CD4-positive, alpha-beta T cell treated with Interleukin-17A for 1 hour (primary cell): ENCODE measurements around the gene NECTIN4.
"Not testable (repeated sequence)": the region's sequence is repeated elsewhere in the genome, so short reads cannot be mapped to it uniquely, and the experiment has no call there.

Experiments
- DNase-seq: peaks from one replicate; pipeline ENCODE4 v3.0.0-alpha.2; 2020

The NECTIN4 gene

DNA sequence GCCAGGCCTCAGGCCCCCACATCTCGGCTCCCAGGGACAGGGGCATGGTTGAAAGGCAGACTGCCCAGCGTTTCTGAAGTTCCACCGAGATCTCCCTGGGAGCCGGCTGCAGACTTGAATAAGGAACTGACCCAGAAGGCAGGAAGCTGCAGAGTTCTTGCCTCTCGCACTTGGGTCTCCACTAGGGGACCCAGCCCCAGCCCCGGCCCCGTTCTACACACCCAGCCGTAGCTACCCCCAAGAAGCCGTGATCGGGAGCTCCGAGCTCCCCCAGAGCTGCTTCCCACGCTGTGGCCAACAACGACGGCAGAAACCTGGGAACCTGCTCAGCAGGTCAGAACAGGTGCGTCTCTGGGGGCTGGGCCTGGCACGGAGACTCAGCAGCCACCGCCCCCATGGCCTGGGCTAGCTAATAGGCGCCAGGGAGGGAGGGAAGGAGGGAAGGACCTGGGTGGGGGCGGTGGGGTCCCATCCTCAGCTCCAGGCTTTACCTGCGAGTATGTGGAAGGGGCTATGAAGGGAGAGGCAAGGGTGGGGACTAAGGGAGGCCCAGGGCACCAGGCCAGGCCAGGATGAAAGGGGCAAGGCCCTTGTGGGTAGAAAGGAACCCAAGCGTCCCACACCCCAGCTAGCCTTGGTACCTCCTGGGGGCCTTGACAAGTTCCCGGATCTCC lies at the start of gene NECTIN4:
Gene NECTIN4 (minus strand): TSS at position 308 of the 674 bp plus-strand sequence. CDS start 262 bp downstream, at position 46.
- no peak for DNase-seq

DNA sequence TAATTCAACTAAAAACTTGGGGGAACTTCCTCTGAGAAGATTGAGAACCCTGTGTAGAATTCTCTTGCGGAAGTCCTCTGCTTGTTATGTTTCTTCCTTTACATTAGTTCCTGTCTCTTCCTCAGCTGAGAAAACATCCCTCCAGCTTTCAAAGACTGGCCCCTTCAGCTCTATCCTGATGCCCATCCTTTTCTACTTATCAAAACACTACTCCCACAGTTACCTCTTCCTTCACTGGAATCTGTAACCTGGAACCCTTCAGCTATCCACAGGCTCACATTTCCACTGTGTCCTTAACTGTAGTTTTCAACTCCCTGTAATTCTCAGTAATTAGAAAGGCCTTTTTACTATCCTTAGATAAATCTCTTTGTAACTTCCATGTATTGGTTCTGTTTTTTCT lies 49.1 kb upstream of the NECTIN4 start:
- DNase-seq = no peak

DNA sequence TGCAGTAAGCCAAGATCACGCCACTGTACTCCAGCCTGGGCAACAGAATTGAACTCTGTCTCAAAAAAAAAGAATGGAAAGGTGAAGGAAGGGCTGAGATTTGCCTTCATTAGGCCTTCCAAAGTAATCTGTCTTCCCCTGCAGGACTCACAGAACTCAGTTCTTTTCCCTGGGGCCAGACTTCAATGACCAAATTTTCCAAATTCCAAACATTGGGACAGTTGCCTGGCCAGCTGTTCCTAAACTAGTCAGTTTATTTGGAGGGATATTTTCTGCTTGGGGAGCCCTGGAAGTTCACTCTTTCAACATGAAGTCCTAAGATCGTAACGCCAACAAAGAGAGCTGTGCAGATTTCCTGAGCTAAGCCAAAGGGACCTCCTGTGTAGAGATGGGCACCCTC lies 48.5 kb upstream of the NECTIN4 start:
- DNase-seq = no peak

DNA sequence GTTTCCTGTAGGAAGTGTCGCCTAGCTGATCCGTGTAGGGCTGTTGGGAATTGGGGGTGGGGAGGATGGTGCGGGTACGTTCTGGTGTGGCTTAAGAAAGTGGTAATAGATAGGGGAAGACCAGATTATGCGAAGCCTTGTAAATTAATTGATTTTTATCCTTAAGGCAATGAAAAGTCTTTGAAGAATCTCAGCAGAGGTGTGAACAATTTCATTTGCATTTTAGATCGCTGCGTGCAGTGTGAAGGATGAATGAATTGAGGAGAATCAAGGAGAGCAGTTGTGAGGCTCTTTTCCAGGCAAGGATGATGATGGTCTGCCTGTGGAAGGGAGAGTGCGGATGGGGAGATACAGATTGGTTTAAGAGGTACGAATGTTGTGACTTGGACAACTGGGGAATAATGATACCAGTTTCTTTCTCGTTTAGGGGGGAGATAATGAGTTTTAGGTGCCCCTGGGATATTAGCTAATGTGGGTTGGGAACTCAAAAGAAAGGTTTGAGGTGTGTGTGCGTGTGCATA lies 43.9 kb upstream of the NECTIN4 start:
- DNase-seq = no peak

DNA sequence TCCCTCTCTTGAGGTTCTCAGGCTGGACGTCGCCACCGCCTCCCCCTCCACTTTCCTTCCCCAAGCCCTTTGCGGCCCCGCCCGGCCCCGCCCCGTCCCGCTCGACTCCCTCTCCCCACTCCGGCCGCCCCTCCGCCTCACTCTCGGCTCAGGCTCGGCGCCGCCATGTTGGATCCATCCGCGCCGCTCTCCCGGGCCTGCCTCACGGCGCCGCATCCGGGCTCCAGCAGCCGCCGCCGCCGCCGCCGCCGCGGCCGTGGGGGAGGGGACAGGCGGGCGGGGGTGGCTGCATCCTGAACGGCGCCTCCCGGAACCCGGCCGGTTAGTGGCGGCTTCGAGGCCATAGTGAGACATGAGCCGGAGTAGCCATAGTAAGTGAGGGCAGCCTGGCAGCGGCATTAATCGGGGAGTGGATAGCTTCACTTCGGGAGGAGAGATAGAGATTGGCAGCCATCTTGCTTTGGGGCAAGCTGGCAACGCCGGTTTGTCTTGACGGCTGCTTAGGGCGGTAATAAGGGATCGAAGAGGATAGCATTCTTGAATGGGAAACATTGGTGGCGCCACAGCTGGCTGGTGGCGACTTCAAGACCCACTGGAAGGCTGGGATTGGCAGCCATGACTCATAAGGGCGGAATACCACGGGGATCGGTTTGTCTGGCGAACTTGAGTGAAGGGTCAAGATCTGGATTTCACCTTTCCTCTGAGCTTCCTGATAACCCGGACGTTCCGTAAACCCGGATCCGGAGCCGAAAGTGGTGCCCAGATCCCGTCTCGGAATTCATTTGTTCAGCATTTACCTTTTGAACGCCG lies 43.3 kb upstream of the NECTIN4 start, which contains the start of gene DEDD:
Gene DEDD (minus strand): TSS at position 258 of the 810 bp plus-strand sequence. CDS start 8,205 bp downstream, outside the sequence.
- peak; percentile 97 for DNase-seq

DNA sequence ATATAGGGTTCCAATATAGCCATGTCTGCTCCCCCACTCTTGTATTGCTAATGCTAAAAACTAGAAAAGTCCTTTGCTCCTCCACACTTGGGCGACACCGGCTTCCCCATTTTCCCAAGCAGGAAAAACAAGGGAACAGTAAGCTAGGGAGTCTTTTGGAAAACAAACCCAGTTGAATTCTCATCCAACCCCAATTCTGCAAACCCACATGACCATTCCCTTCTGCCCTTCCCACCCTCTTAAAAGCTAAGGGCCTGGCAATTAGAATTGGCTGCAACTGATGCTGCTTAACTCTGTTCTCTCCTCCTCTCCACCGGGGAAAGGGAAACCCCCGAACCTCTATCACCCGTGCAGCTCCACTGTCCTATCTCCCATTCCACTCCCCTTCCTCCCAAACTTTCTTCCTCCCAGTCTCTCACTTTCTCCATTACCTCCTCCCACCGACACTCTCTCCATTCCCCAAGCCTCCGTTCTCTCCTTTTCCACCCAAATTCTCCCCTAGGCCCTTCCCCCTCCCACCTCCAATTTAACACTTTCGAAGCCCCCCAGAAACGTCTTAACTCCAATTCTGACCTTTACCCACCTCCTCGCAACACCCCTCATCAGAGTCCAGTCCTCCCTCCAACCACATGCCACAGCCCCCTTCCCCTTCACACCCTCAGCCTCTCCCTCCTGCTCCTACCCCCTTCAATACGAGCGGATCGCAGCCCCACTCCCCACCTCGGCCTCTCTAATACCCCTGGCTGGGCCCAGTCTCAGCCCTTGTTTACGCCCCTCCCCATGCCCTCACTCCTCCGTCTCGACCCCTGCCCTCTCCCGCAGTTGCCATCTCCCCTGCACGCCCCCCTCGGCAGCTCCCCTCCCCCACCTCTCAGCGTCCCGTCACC lies 42.4 kb upstream of the NECTIN4 start:
- peak; percentile 40 for DNase-seq

DNA sequence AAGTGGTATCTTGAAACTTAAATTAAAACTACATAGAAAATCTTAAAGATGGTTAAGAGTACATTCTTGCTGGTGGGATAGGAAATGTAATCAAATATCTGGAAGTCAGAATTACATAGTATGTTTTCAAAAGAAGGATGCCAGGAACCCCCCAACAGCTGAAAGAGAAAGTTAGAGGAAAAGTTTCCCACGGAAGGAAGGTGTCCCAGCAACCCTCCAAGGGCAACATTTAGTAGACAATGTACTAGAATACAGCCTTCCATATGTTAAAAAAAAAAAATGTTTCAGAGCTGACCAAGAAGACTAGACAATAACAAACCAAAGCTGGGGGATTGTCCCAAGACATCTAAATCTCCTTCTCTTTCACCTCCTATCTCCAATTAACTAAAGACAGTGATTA lies 40.9 kb upstream of the NECTIN4 start:
- no peak for DNase-seq

DNA sequence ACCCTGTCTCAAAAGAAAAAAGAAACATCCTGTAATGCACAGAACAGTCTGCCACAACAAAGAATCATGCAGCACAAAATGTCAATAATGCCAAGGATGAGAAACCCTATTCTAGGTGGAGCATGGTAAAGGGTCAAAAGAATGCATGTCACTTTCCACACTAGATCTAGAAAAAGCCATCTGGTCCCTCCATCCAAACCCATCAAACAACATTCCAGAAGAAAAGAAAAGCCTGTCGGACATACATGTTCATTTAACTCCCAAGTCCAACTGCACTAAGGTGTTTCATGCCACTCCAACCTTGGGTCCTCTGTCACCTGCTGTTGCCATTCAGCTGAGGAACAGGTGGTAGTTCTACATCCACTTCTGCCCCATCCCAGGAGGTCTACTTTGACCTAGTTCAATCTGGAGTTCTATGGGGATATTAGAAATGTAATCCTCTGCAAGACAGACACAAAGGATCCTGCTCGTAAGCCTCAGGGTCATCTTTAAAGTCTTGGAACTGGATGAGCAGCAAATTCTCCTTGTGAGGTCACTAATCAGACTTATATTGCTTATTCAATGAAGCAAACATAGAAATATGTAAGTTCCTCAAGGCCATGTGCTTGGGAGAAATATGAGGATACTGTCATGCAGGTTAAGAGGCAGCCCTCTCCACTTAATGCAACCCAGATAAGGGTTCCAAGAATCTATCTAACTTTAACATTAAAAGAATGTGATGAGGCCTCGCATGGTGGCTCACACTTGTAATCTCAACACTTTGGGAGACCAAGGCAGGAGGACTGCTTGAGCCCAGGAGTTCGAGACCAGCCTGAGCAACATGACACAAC lies 39.4 kb upstream of the NECTIN4 start:
- no peak for DNase-seq

DNA sequence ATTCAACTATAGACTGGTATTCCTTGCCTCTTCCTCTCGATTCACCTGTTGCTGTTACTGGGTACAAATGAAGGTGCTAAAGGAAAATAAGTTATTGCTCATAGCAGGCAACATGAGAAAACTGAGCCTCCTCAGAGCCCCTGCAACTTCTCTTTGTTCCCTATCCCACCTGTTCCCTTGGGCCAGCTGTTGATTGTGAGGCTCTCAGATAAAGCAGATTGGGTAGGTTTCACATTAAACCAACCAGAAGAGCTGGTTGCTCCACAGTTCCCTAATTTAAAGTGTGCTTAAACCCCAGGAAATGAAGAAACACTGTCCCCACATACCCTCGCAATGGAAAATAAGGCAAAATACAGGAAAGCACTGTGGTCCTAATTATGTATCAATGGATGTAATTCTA lies 38.3 kb upstream of the NECTIN4 start:
- DNase-seq = no peak

DNA sequence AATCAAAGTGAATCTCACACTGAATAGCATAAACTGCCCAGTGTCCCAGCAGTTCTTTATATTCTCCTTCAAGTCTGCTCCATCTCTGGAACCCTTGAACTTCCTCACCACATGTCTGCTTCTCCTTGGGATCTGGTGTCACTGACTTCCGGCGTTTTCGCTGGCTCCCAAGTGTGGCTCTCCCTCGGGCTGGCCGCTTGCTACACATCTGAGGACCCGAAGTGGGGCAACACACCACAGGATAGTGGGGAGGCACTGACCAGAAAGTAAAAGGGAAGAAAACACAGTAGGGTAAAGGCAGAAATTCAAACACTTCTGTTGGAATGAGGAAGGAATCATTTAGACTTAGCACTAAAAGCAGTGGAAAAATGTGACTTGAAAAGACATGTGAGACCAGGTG lies 33.6 kb upstream of the NECTIN4 start:
- DNase-seq = no peak

DNA sequence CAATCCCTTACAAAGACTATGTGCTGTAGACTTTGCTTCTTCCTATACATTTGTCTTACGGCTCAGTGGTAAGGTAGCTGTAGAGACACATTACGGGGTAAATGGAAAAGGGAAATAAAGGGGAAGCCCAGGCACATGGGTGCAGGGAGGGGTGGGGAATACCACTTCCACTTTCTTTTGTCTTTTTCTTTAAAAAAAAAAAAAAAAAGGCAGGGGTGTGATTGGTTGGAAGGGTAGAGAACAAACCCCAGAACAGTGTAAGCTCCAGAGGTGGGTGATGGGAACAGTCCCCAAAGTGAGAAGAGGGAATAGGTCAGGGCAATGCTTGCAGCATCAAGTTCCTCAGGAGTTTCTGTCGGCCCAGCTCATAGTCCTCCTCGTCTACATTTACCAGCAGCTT lies 32.5 kb upstream of the NECTIN4 start:
- no peak for DNase-seq

DNA sequence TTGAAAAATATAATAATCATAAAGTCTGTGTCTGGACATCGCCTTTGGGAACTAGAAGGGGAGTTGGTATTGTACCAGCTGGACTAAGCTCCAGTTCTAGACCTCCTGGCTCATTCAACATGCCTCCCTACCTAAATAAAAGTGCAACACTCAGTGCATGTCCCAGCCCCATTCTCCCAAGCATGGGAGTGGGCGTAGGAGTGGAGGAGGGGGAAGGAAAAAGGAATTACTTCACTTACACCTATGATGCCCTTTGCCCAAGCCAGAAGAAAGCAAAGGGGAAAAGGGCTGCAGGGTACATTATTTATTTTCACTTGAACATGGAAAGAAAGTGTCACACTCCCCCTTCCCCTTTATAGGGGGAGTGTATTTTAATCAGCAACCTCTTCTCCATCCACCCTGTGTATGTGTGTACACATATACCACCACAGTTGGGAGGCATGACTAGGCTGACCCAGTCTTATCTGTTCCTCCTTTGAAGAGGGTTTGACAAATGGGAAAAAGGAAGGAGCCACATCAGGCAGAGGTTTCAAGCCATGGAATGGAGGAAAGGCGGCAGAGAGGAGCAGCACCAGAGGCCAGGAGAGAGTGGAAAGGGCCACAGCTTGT lies 31.8 kb upstream of the NECTIN4 start:
- no peak for DNase-seq

DNA sequence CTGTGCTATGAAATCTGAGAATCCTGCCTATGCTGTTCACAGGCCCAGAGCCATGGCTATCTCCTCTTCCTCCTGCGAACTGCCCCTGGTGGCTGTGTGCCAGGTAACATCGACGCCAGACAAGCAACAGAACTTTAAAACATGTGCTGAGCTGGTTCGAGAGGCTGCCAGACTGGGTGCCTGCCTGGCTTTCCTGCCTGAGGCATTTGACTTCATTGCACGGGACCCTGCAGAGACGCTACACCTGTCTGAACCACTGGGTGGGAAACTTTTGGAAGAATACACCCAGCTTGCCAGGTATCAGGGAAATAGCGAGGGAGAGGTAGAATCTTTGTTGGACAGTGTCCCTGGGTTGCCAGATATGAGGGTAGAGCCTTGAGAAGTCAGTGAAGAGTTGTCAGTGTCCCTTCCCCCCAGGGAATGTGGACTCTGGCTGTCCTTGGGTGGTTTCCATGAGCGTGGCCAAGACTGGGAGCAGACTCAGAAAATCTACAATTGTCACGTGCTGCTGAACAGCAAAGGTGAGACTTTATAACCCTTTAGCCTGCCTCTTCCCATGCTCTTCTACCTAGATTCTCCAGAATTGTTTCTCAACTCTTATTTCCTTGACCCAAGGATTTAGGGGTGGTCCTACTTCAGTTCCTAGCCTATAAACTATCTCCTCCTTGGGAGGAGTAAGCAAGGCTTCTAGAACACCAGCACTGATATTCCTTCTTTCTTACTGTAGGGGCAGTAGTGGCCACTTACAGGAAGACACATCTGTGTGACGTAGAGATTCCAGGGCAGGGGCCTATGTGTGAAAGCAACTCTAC lies 29.9 kb upstream of the NECTIN4 start:
- peak; percentile 85 for DNase-seq

DNA sequence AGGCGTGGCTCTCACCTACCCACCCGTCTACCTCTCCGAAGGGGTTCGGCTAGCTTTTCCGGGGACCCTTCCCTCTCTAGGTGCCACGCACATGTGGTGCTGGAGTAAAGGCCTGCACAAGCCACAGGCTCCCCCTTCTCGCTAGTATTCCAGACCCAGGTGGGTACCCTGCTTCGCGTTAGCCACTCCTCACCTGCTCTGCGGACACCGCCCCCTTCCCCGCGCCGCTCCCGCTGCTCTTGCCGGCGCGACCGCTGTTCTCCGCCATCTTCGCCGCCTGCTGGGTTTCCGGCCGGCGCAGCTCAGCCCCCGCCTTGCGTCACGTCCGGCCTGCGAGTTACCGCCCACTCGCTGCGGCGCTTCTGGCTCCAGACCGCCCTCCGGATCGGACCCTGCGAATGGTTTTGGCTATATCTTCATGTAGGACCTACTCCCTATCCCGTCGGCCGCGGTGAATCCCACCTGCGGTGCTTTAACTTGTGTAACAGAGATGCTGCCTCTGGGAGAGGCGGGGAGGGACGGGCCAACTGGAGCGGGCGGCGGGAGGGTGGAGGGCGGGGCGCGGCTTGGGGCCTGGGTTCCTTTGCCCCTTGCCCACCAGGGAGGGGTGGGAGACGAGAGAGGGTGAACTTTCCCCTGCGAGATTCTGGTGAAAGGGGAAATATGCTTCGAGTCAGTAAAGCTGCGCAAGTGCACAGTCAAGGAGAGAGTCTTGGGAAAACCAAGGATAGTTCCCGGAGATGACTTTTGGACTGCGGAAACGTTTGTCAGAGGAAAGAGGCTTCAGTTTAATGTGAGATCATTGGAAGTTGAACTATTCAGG lies 28.6 kb upstream of the NECTIN4 start, which contains the start of the genes NIT1 and PFDN2:
Gene NIT1 (plus strand): TSS at position 347 of the 823 bp plus-strand sequence. CDS start 72 bp downstream, at position 419.
Gene PFDN2 (minus strand): TSS at position 279 of the 823 bp plus-strand sequence. CDS start 11 bp downstream, at position 268.
- peak; percentile 86 for DNase-seq

DNA sequence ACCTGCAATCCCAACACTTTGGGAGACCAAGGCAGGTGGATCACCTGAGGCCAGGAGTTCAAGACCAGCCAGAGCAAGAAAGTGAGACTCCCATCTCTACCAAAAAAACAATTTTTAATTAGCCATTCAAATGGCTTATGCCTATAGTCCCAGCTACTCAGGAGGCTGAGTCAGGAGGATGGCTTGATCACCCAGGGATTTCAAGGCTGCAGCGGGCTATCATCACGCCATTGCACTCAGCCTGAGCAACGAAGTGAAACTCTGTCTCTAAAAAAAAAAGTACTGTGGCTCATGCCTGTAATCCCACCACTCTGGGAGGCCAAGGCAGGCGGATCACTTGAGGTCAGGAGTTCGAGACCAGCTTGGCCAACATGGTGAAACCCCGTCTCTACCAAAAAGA lies 26.6 kb upstream of the NECTIN4 start:
- DNase-seq = not testable (repeated sequence)

DNA sequence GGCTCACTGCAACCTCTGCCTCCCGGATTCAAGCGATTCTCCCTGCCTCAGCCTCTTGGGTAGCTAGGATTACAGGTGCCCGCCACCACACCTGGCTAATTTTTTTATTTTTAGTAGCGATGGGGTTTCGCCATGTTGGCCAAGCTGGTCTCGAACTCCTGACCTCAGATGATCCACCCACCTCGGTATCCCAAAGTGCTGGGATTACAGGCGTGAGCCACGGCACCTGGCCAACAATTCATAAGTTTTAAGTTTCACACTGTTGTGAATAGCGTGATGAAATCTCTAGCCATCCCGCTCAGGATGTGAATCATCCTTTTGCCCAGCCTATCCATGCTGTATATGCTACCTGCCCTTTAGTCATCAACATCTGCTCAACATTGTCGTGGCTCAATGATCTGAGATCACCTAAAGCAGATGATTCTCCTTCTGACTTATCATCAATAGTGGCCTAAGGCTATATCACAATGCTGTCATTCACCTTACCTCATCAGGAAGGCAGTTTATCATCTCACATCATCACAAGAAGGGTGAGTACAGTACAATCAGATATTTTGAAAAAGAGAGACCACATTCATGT lies 25.9 kb upstream of the NECTIN4 start:
- DNase-seq = no peak

DNA sequence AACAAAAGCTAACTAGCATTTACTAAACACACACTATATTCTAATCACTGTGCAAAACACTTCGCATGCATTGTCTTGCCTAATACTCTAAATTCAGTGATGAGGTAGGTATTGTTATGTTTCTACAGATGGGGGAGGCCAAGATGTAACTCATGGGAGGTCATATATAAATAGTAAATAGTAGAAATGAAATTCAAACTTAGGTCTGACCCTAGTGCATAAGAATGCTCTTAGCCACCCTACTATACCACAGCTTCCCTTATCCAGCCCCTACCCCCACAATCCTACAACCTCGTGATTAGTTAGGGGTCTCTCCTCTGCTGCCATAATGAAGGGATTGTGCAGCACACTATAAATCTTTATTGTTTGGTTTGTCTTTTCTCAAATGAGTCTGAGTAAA lies 25.2 kb upstream of the NECTIN4 start:
- no peak for DNase-seq

DNA sequence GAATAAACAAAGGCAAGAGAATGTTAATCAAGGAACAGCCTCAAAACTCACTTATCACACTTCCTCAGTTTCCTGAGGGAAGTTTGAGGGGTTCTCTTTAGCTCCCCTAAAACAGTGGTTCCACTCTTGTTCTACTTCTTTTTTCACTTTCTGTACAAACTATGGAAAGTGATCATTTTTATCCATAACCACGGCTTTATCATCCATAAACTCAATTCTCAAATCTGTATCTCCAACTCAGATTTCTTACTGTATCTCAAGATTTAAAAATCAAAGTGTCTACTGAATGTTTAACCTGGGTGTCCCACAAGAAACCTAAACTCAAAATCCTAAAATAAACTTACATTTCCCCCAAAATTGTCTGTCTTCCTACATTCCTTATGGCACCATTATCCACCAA lies 24.6 kb upstream of the NECTIN4 start:
- no peak for DNase-seq

DNA sequence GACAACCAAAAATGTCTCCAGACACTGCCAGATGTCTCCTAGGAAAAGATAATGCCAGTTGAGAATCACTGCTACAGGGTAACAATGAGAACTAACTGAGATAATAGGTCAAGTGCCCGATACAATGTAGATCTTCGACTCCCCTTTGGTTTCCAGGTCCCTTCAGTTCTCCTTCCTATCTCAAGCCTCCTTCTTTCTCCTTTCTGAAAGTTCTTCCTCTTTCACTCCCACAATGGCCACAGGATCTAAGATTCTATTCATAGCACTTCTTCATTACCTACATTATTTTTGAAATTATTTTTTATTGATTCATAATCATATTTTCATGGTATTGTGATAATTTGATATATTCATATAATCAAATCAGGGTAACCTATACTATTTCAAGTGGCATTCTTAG lies 22.2 kb upstream of the NECTIN4 start:
- no peak for DNase-seq
